HepG2 (cell line): ENCODE results near the gene TSPAN9. TPM values are rescaled to one million over a fixed set of nuclear protein-coding genes. Genes with fewer than 3 reads are reported as not detected.
A peak's percentile ranks its signal among the peaks of the same experiment; 100 is the strongest.

ENCODE experiments used
- ATRX ChIP-seq: sonication (generic); formaldehyde crosslinking; IDR thresholded peaks from 2 replicates; pipeline ENCODE4 v1.4.0; 2020; ENCODE audit warnings: missing genetic modification reagents, borderline replicate concordance
- DRAP1 ChIP-seq: IDR thresholded peaks from 2 replicates; pipeline ENCODE4 v1.6.1; 2016; ENCODE audit warnings: missing genetic modification reagents, missing compliant biosample characterization
- HDAC6 ChIP-seq: fragments of 200-600 bp; sonication (generic); IDR thresholded peaks from 2 replicates; pipeline ENCODE4 v1.7.0; 2017; ENCODE audit warnings: mild to moderate bottlenecking, antibody characterized with exemption, low read length, low read depth
- HOXD1 ChIP-seq: sonication (generic); formaldehyde crosslinking; IDR thresholded peaks from 2 replicates; pipeline ENCODE4 v1.5.0; 2020; ENCODE audit warnings: missing genetic modification reagents
- IRF2 ChIP-seq: IDR thresholded peaks from 2 replicates; pipeline ENCODE4 v1.6.1; 2018; ENCODE audit warnings: missing genetic modification reagents, missing compliant biosample characterization
- MTF2 ChIP-seq: sonication (generic); formaldehyde crosslinking; IDR thresholded peaks from 2 replicates; pipeline ENCODE4 v1.5.0; 2020; ENCODE audit warnings: missing genetic modification reagents, borderline replicate concordance
- MYPOP ChIP-seq: sonication (generic); formaldehyde crosslinking; IDR thresholded peaks from 2 replicates; pipeline ENCODE4 v1.8.1; 2023; ENCODE audit warnings: mild to moderate bottlenecking, moderate library complexity, missing genetic modification reagents
- PAWR ChIP-seq: sonication (generic); formaldehyde crosslinking; IDR thresholded peaks from 2 replicates; pipeline ENCODE4 v1.4.0; 2020; ENCODE audit warnings: missing genetic modification reagents, mild to moderate bottlenecking, borderline replicate concordance
- PHB2 ChIP-seq: fragments of 450-650 bp; IDR thresholded peaks from 2 replicates; pipeline ENCODE4 v1.6.1; 2018; ENCODE audit not compliant: partially characterized antibody
- RARG ChIP-seq: sonication (generic); formaldehyde crosslinking; IDR thresholded peaks from 2 replicates; pipeline ENCODE4 v1.4.0; 2020; ENCODE audit warnings: low read depth, mild to moderate bottlenecking, missing genetic modification reagents
- SETDB1 ChIP-seq: sonication (generic); formaldehyde crosslinking; IDR thresholded peaks from 2 replicates; pipeline ENCODE4 v1.5.1; 2020; ENCODE audit warnings: missing genetic modification reagents, mild to moderate bottlenecking, borderline replicate concordance
- SP5 ChIP-seq: IDR thresholded peaks from 2 replicates; pipeline ENCODE4 v1.6.1; 2016; ENCODE audit warnings: low read depth, borderline replicate concordance
- TRIM24 ChIP-seq: sonication (generic); formaldehyde crosslinking; IDR thresholded peaks from 2 replicates; pipeline ENCODE4 v1.8.0; 2022; ENCODE audit warnings: mild to moderate bottlenecking, missing genetic modification reagents
- ZBTB44 ChIP-seq: sonication (generic); formaldehyde crosslinking; IDR thresholded peaks from 2 replicates; pipeline ENCODE4 v1.4.0; 2020; ENCODE audit warnings: missing genetic modification reagents
- ZNF225 ChIP-seq: sonication (generic); formaldehyde crosslinking; IDR thresholded peaks from 2 replicates; pipeline ENCODE4 v1.4.0; 2020; ENCODE audit warnings: mild to moderate bottlenecking, missing genetic modification reagents
- ZNF292 ChIP-seq: sonication (generic); formaldehyde crosslinking; IDR thresholded peaks from 2 replicates; pipeline ENCODE4 v1.8.1; 2022; ENCODE audit warnings: mild to moderate bottlenecking, low read depth, missing genetic modification reagents, borderline replicate concordance
- ZNF30 ChIP-seq: sonication (generic); formaldehyde crosslinking; IDR thresholded peaks from 2 replicates; pipeline ENCODE4 v1.5.0; 2020; ENCODE audit warnings: mild to moderate bottlenecking, missing genetic modification reagents
- ZNF562 ChIP-seq: sonication (generic); formaldehyde crosslinking; IDR thresholded peaks from 2 replicates; pipeline ENCODE4 v1.8.0; 2022; ENCODE audit warnings: missing genetic modification reagents, borderline replicate concordance
- ZNF598 ChIP-seq: sonication (generic); formaldehyde crosslinking; IDR thresholded peaks from 2 replicates; pipeline ENCODE4 v1.5.1; 2020; ENCODE audit warnings: mild to moderate bottlenecking, missing genetic modification reagents, borderline replicate concordance
- ZZZ3 ChIP-seq: sonication (generic); formaldehyde crosslinking; IDR thresholded peaks from 2 replicates; pipeline ENCODE4 v1.4.0; 2020; ENCODE audit warnings: missing genetic modification reagents, mild to moderate bottlenecking, borderline replicate concordance
- polyA plus RNA-seq, 8 experiments: library from polyadenylated mRNA; depleted of rRNA in 3 of 8; stranded (reverse) in 7 of 8; unstranded in 1 of 8; fragments of >200 nt; fragmentation: Illumina TruSeq in 4 of 8; extraction: Trizol in 4 of 8; gene quantifications; 2 replicates each; pipeline versions ENCODE4 v1.2.1 to v1.2.3, GENCODE V29; 2011 to 2016; ENCODE audit warnings: low read depth in 4 of 8, missing spikeins in 1 of 8, mixed read lengths in 1 of 8; ENCODE audit not compliant: insufficient read depth in 1 of 8
- total RNA-seq, 5 experiments: library from RNA; depleted of rRNA; stranded (reverse); fragments of >200 nt; fragmentation: Illumina TruSeq; extraction: Trizol; gene quantifications; 2 replicates each; pipeline ENCODE4 v1.2.3, GENCODE V29; 2016; ENCODE audit warnings: low read depth in 1 of 5
- TF ChIP-seq, protein P1 (sequence below): sonication (generic); formaldehyde crosslinking; IDR thresholded peaks from 2 replicates; pipeline ENCODE4 v1.5.0; 2020; ENCODE audit warnings: mild to moderate bottlenecking, missing genetic modification reagents, borderline replicate concordance
- TF ChIP-seq, protein P2 (sequence below): sonication (generic); formaldehyde crosslinking; IDR thresholded peaks from 2 replicates; pipeline ENCODE4 v1.5.0; 2020; ENCODE audit warnings: mild to moderate bottlenecking, missing genetic modification reagents

TSPAN9 gene
- total and polyA plus RNA-seq, 2 of the 13 experiments (the other 11 are each of a cell fraction or from before 2014, with no cell fraction given), result 18.1 to 42.3 TPM

DNA sequence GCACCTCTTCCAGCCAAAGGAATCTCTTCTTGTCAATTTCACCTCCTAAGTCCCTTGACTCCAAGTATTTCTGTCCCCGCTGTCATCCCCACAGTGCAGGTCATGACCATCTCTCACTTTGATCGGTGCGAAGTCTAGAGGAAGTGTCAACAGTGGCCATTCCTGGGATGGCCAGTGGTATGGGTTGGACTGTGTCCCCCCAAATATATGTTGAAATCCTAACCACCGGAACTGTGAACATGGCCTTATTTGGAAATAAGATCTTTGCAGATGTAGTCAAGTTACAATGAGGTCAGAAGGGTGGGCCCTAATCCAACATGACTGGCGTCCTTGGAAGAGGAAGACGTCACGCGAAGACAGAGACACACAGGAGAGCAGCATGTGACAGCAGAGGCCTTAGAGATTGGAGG lies 257.9 kb downstream of the TSPAN9 start (continued):
- TF ChIP-seq MYPOP (CRISPR knock-in tag) (peak; percentile 37; the same call in 1 of the 2 replicates), ZBTB44 (CRISPR knock-in tag) (no peak), MTF2 (CRISPR knock-in tag) (no peak), PAWR (CRISPR knock-in tag) (no peak), HDAC6 (no peak), ZNF292 (CRISPR knock-in tag) (peak; percentile 79; the same call in 1 of the 2 replicates), DRAP1 (CRISPR knock-in tag) (no peak), HOXD1 (CRISPR knock-in tag) (no peak), ZNF30 (CRISPR knock-in tag) (no peak), ZNF562 (CRISPR knock-in tag) (no peak), SP5 (CRISPR knock-in tag) (no peak), TRIM24 (CRISPR knock-in tag) (peak; percentile 89; the same call in 1 of the 2 replicates), ZZZ3 (CRISPR knock-in tag) (no peak), PHB2 (no peak), IRF2 (no peak), ZNF598 (CRISPR knock-in tag) (no peak), ATRX (CRISPR knock-in tag) (no peak), SETDB1 (CRISPR knock-in tag) (peak; percentile 89; the same call in 1 of the 2 replicates), RARG (CRISPR knock-in tag) (no peak), ZNF225 (CRISPR knock-in tag) (no peak)
- TF ChIP-seq, protein P1, sequence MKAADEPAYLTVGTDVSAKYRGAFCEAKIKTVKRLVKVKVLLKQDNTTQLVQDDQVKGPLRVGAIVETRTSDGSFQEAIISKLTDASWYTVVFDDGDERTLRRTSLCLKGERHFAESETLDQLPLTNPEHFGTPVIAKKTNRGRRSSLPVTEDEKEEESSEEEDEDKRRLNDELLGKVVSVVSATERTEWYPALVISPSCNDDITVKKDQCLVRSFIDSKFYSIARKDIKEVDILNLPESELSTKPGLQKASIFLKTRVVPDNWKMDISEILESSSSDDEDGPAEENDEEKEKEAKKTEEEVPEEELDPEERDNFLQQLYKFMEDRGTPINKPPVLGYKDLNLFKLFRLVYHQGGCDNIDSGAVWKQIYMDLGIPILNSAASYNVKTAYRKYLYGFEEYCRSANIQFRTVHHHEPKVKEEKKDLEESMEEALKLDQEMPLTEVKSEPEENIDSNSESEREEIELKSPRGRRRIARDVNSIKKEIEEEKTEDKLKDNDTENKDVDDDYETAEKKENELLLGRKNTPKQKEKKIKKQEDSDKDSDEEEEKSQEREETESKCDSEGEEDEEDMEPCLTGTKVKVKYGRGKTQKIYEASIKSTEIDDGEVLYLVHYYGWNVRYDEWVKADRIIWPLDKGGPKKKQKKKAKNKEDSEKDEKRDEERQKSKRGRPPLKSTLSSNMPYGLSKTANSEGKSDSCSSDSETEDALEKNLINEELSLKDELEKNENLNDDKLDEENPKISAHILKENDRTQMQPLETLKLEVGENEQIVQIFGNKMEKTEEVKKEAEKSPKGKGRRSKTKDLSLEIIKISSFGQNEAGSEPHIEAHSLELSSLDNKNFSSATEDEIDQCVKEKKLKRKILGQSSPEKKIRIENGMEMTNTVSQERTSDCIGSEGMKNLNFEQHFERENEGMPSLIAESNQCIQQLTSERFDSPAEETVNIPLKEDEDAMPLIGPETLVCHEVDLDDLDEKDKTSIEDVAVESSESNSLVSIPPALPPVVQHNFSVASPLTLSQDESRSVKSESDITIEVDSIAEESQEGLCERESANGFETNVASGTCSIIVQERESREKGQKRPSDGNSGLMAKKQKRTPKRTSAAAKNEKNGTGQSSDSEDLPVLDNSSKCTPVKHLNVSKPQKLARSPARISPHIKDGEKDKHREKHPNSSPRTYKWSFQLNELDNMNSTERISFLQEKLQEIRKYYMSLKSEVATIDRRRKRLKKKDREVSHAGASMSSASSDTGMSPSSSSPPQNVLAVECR (CRISPR knock-in tag), result peak; percentile 35; the same call in 1 of the 2 replicates
- TF ChIP-seq, protein P2, sequence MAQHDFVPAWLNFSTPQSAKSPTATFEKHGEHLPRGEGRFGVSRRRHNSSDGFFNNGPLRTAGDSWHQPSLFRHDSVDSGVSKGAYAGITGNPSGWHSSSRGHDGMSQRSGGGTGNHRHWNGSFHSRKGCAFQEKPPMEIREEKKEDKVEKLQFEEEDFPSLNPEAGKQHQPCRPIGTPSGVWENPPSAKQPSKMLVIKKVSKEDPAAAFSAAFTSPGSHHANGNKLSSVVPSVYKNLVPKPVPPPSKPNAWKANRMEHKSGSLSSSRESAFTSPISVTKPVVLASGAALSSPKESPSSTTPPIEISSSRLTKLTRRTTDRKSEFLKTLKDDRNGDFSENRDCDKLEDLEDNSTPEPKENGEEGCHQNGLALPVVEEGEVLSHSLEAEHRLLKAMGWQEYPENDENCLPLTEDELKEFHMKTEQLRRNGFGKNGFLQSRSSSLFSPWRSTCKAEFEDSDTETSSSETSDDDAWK (CRISPR knock-in tag), result no peak
